ENCODE results near the gene DSCAML1. TPM values are rescaled to one million over a fixed set of nuclear protein-coding genes. Genes with fewer than 3 reads are reported as not detected.

Gene DSCAML1
- total RNA-seq, 2 donors from 2014 or later: 0.67 to 1.3 TPM

- Histone ChIP-seq H3K9me3 (no peaks in the 10 kb centered on the region), H3K4me1 (no peaks in the 10 kb centered on the region), H3K36me3 (no peaks in the 10 kb centered on the region), H3K27me3 (no peaks in the 10 kb centered on the region), H3K4me3 (no peak overlapping the region), H3K27ac (no peak overlapping the region)
- TF ChIP-seq, protein P1, sequence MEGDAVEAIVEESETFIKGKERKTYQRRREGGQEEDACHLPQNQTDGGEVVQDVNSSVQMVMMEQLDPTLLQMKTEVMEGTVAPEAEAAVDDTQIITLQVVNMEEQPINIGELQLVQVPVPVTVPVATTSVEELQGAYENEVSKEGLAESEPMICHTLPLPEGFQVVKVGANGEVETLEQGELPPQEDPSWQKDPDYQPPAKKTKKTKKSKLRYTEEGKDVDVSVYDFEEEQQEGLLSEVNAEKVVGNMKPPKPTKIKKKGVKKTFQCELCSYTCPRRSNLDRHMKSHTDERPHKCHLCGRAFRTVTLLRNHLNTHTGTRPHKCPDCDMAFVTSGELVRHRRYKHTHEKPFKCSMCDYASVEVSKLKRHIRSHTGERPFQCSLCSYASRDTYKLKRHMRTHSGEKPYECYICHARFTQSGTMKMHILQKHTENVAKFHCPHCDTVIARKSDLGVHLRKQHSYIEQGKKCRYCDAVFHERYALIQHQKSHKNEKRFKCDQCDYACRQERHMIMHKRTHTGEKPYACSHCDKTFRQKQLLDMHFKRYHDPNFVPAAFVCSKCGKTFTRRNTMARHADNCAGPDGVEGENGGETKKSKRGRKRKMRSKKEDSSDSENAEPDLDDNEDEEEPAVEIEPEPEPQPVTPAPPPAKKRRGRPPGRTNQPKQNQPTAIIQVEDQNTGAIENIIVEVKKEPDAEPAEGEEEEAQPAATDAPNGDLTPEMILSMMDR (IDR thresholded peaks at IDR 0.05): no peak
- DNase-seq (ENCODE audit: low spot score): no peak
Observed at GRCh38 chr11:117519170-117519569, 277.8 kb downstream of the DSCAML1 start.

DNA sequence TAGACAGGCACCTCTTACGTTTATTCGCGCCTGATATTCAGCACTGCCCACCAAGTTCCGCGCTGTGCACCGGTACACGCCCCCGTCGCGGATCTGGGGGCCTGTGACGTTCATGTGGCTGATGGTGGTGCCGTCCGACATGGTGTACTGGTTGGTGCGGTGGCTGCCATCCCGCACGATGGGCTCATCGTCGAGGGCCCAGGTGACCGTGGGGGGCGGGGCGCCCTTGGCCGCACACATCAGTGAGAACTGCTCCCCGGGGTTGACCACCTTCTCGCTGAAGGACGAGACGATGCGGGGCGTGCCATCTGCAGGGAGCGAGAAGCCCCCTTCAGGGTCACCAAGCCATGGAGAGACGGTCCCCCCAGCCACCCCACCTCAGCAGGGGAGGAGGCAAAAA is 278.6 kb downstream of the DSCAML1 start:
- Histone ChIP-seq H3K9me3 (no peaks in the 10 kb centered on the region), H3K27ac (no peak overlapping the region), H3K4me1 (no peaks in the 10 kb centered on the region), H3K4me3 (no peak overlapping the region), H3K36me3 (no peaks in the 10 kb centered on the region), H3K27me3 (no peaks in the 10 kb centered on the region)
- no peak for DNase-seq (ENCODE audit: low spot score)
- TF ChIP-seq, protein P1 (IDR thresholded peaks at IDR 0.05): no peak

GRCh38 chr11:117517097-117517496 is 279.9 kb downstream of the DSCAML1 start:
- Histone ChIP-seq H3K27me3 (no peaks in the 10 kb centered on the region), H3K4me3 (no peak overlapping the region), H3K9me3 (no peaks in the 10 kb centered on the region), H3K36me3 (no peaks in the 10 kb centered on the region), H3K4me1 (no peaks in the 10 kb centered on the region), H3K27ac (no peak overlapping the region)
- DNase-seq (ENCODE audit: low spot score): no peak
- TF ChIP-seq, protein P1 (IDR thresholded peaks at IDR 0.05): no peak

GRCh38 chr11:117515892-117516787 is 280.9 kb downstream of the DSCAML1 start:
- no peaks in the 10 kb centered on the region for H3K9me3 ChIP-seq
- TF ChIP-seq, protein P1 (IDR thresholded peaks at IDR 0.05): no peak
- H3K4me3 ChIP-seq: no peak overlapping the region
- DNase-seq (ENCODE audit: low spot score): no peak
- H3K36me3 ChIP-seq: no peaks in the 10 kb centered on the region
- no peak overlapping the region for H3K27ac ChIP-seq
- no peaks in the 10 kb centered on the region for H3K4me1 ChIP-seq
- H3K27me3 ChIP-seq: no peaks in the 10 kb centered on the region

DNA sequence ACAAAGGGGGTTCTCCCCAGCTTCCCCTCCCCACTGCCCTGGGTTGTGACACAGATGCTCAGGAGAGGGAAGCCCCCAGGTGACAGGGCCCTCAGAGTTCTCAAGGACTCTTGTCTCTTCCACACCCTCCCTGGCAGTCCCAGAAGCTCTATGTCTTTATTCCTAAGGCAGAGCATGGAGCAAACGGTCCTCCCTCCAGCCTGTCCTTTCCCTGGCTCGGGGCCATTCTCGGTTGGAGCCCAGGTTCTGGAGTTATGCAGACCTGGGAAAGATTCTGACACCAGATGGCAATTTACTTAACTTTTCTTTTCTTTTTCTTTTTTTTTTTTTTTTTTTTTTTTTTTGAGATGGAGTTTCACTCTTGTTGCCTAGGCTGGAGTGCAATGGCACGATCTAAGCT is 282.8 kb downstream of the DSCAML1 start:
- Histone ChIP-seq H3K27me3 (no peaks in the 10 kb centered on the region), H3K4me3 (no peak overlapping the region), H3K27ac (no peak overlapping the region), H3K36me3 (no peaks in the 10 kb centered on the region), H3K9me3 (no peaks in the 10 kb centered on the region), H3K4me1 (no peaks in the 10 kb centered on the region)
- TF ChIP-seq, protein P1 (IDR thresholded peaks at IDR 0.05): no peak
- no peak for DNase-seq (ENCODE audit: low spot score)

Measured in right atrium auricular region (tissue), 2 donors.